ENCODE results near the gene FNBP1L. TPM values are rescaled to one million over a fixed set of nuclear protein-coding genes. Genes with fewer than 3 reads are reported as not detected.

The FNBP1L gene
- total and polyA plus RNA-seq, 10 of the 15 experiments (the other 5 are each of a cell fraction or from before 2014, with no cell fraction given): 0.02 to 0.12 (median 0.07) TPM; not detected in 4

GRCh38 chr1:93573940-93574469, 126.1 kb downstream of the FNBP1L start (continued):
- no peak for TF ChIP-seq POLR2AphosphoS2 (IDR thresholded peaks at IDR 0.05; ENCODE audit: low read depth, low read length)
- TF ChIP-seq CBFB (IDR thresholded peaks at IDR 0.05; ENCODE audit: low read depth): no peak
- TF ChIP-seq MTA2 (IDR thresholded peaks at IDR 0.05; ENCODE audit: low read depth): no peak
- TF ChIP-seq SMAD1 (IDR thresholded peaks at IDR 0.05; ENCODE audit: low read depth, partially characterized antibody): no peak
- TF ChIP-seq BACH1 (IDR thresholded peaks at IDR 0.05; ENCODE audit: borderline replicate concordance): no peak
- TF ChIP-seq ZBTB11 (CRISPR knock-in tag; IDR thresholded peaks at IDR 0.05): no peak

GRCh38 chr1:93574511-93574910, 126.6 kb downstream of the FNBP1L start:
- H3K79me2 ChIP-seq (ENCODE audit: control insufficient read depth, insufficient read depth, low read length): no peaks in the 10 kb centered on the region
- no peak overlapping the region for H3K9ac ChIP-seq (ENCODE audit: control insufficient read depth, insufficient read depth, low read length)
- no peak overlapping the region for H3K27ac ChIP-seq (ENCODE audit: control insufficient read depth, insufficient read depth)
- no TSS peak for BruUV-seq (replicated peaks)
- DNase-seq (ENCODE audit: low read depth, low spot score) (no peak), ATAC-seq (no peak), FAIRE-seq (no peak)
- TF ChIP-seq ESRRA (IDR thresholded peaks at IDR 0.05; ENCODE audit: low read length) (no peak), E4F1 (IDR thresholded peaks at IDR 0.05; ENCODE audit: borderline replicate concordance, partially characterized antibody) (no peak), MXI1 (IDR thresholded peaks at IDR 0.05; ENCODE audit: low read depth, low read length) (no peak), ETV6 (conservative IDR thresholded peaks at IDR 0.05 in 1 of 2, IDR thresholded peaks at IDR 0.05 in 1 of 2; ENCODE audit: borderline replicate concordance in 1 of 2, low read depth in 1 of 2) (no peak), TBL1XR1 (IDR thresholded peaks at IDR 0.05; ENCODE audit: low read depth, low read length) (no peak), POLR2A (IDR thresholded peaks at IDR 0.05; ENCODE audit: low read depth, low read length) (no peak), IRF5 (IDR thresholded peaks at IDR 0.05; ENCODE audit: borderline replicate concordance) (no peak), HDAC6 (IDR thresholded peaks at IDR 0.05; ENCODE audit: unreplicated experiment) (no peak)
- 67% methylated on average over 7 of the region's 7 CpGs for WGBS (ENCODE audit: insufficient coverage, insufficient replicate concordance, low lambda C conversion rate, missing lambda C conversion rate)
- ChIA-PET SMC1A (ENCODE audit: uncharacterized antibody, unreplicated experiment) (interaction anchor here (1.2 kb wide), 1 partner anchor 239 kb away, joined by 4 read pairs; no protein-coding TSS in a partner anchor), RAD21 (ENCODE audit: unreplicated experiment) (no interaction called here), POLR2A (no interaction called here), CTCF (no interaction called here)
- intact Hi-C loops (cut with micrococcal nuclease; ENCODE audit: unreplicated experiment): no loop called here
- H2AFZ ChIP-seq (ENCODE audit: control insufficient read depth, low read depth, low read length): no peak overlapping the region
- no peak overlapping the region for H3K4me2 ChIP-seq (ENCODE audit: control insufficient read depth, insufficient read depth)
- H3K4me3 ChIP-seq: no peak overlapping the region
- H3K4me1 ChIP-seq (ENCODE audit: control insufficient read depth, insufficient read depth, low read length): no peaks in the 10 kb centered on the region
- H3K27me3 ChIP-seq (replicated peaks in 1 of 2; ENCODE audit: control insufficient read depth in 2 of 2, insufficient read depth in 2 of 2, low read length in 1 of 2): no peaks in the 10 kb centered on the region; a peak in 1 of 4 replicates
- no peaks in the 10 kb centered on the region; a peak in 1 of 4 replicates for H3K36me3 ChIP-seq (ENCODE audit: control insufficient read depth in 2 of 2, insufficient read depth in 2 of 2, low read length in 1 of 2)
- in situ Hi-C loops (cut with MboI): no loop called here
- no peaks in the 10 kb centered on the region for H3K9me3 ChIP-seq (replicated peaks; ENCODE audit: control insufficient read depth, insufficient read depth, low read length)
- no peaks in the 10 kb centered on the region for H4K20me1 ChIP-seq (ENCODE audit: control insufficient read depth, insufficient read depth)

Data from GM12878 (cell line).